ENCODE measurements around the gene LGALS9B. TPM values are rescaled to one million over a fixed set of nuclear protein-coding genes. Genes with fewer than 3 reads are reported as not detected.
"Not testable (repeated sequence)": the region's sequence is repeated elsewhere in the genome, so short reads cannot be mapped to it uniquely, and the experiment has no call there.

The LGALS9B gene
- total RNA-seq (2021; ENCODE audit: unreplicated experiment) = not detected
- not detected for polyA plus RNA-seq (2012; ENCODE audit: insufficient read length)
- Bru-seq, nascent RNA = not detected
- BruChase-seq, experiment 1, labeled RNA remaining after a 2-hour chase = not detected
- BruChase-seq, experiment 2, labeled RNA remaining after a 6-hour chase = not detected
- long read RNA-seq = 0 reads

DNA sequence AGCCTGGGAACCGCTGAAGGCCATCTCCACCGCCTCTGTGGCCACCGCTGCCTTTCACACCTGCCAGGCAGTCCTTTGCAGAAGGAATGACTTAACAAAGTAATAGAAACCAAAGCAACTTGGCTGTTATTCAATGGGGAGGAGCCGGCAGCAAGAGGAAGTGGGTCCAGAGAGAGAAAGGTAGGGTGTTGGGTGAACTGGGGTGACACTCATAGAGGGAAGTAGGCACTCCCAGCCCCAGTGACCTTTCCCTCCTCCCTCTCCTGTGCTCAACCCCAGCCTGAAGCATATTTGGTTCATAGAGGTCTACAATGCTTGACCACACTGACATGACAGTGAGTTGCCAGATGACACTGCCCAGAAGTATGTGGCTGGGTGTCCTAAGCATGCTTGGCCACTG, at the start of gene LGALS9B:
Gene LGALS9B, minus strand, starts transcription at position 93 of the 400 bp plus-strand sequence. Its CDS starts 69 bp downstream, at position 24.
- BruUV-seq (replicated peaks); H3K27me3 ChIP-seq (ENCODE audit: control insufficient read depth, insufficient read depth, low read length); intact Hi-C loops (cut with micrococcal nuclease; ENCODE audit: unreplicated experiment); POLR2A ChIA-PET; in situ Hi-C loops (cut with HindIII; ENCODE audit: low pct_unique_long_range_greater_than_20kb, low sequenced_read_pairs); DNase-seq (ENCODE audit: low read depth, low spot score); ATAC-seq; H3K36me3 ChIP-seq (ENCODE audit: control insufficient read depth, insufficient read depth, low read length); H3K4me1 ChIP-seq (ENCODE audit: control insufficient read depth, insufficient read depth, low read length); CTCF ChIA-PET; H3K27ac ChIP-seq (ENCODE audit: low read length); H3K4me3 ChIP-seq (ENCODE audit: low read depth in 2 of 2, low read length in 2 of 2); H3K9me3 ChIP-seq (ENCODE audit: control insufficient read depth, insufficient read depth, low read depth, low read length): not testable (repeated sequence)

- in situ Hi-C loops (cut with HindIII; ENCODE audit: low pct_unique_long_range_greater_than_20kb, low sequenced_read_pairs); H3K27ac ChIP-seq (ENCODE audit: low read length); H3K36me3 ChIP-seq (ENCODE audit: control insufficient read depth, insufficient read depth, low read length); CTCF ChIA-PET; DNase-seq (ENCODE audit: low read depth, low spot score); intact Hi-C loops (cut with micrococcal nuclease; ENCODE audit: unreplicated experiment); ATAC-seq; H3K27me3 ChIP-seq (ENCODE audit: control insufficient read depth, insufficient read depth, low read length); POLR2A ChIA-PET; H3K9me3 ChIP-seq (ENCODE audit: control insufficient read depth, insufficient read depth, low read depth, low read length); BruUV-seq (replicated peaks); H3K4me3 ChIP-seq (ENCODE audit: low read depth in 2 of 2, low read length in 2 of 2); H3K4me1 ChIP-seq (ENCODE audit: control insufficient read depth, insufficient read depth, low read length): not testable (repeated sequence)
Observed at GRCh38 chr17:20516986-20517385, 49.6 kb upstream of the LGALS9B start.

DNA sequence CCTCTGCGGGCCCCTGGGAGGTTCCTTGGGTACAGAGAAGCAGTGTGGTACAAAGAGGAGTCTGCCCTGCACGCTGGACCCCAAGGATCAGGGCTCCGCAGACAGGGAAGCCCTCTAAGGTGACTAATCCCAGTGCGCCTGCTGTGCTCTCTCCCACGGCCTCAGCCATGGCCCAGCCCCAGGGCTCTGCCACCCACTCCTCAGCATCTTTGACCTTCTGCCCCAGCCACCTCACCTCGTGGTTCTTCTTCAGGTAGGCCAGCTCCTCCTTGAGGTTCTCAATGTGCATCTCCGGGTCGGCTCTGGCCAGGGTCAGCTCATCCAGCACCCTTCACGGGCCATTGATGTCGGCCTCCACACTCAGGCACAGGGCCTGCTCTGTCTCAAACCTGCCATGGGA, 47.8 kb upstream of the LGALS9B start:
- H3K4me1 ChIP-seq (ENCODE audit: control insufficient read depth, insufficient read depth, low read length); CTCF ChIA-PET; BruUV-seq (replicated peaks); H3K4me3 ChIP-seq (ENCODE audit: low read depth in 2 of 2, low read length in 2 of 2); ATAC-seq; intact Hi-C loops (cut with micrococcal nuclease; ENCODE audit: unreplicated experiment); DNase-seq (ENCODE audit: low read depth, low spot score); H3K36me3 ChIP-seq (ENCODE audit: control insufficient read depth, insufficient read depth, low read length); H3K27ac ChIP-seq (ENCODE audit: low read length); H3K27me3 ChIP-seq (ENCODE audit: control insufficient read depth, insufficient read depth, low read length); H3K9me3 ChIP-seq (ENCODE audit: control insufficient read depth, insufficient read depth, low read depth, low read length); POLR2A ChIA-PET; in situ Hi-C loops (cut with HindIII; ENCODE audit: low pct_unique_long_range_greater_than_20kb, low sequenced_read_pairs): not testable (repeated sequence)

DNA sequence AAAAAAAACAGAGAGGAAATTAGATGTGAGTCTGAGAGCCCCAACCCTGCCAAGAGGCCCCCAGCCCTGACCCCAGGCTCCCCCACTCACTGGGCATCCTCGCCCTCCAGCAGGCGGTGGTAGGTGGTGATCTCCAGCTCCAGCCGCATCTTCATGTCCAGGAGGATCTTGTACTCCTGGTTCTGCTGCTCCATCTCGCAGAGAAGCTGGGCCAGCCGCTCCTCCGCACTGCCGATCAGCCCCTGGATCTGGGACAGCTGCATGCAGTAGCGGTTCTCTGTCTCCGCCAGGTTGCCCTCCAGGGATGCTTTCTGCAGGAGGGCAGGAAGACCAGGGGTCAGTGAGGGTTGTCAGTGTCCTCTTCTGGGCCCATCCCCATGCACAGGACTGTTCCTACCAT, 46.2 kb upstream of the LGALS9B start:
- BruUV-seq (replicated peaks); H3K9me3 ChIP-seq (ENCODE audit: control insufficient read depth, insufficient read depth, low read depth, low read length); H3K27me3 ChIP-seq (ENCODE audit: control insufficient read depth, insufficient read depth, low read length); DNase-seq (ENCODE audit: low read depth, low spot score); POLR2A ChIA-PET; CTCF ChIA-PET; H3K4me1 ChIP-seq (ENCODE audit: control insufficient read depth, insufficient read depth, low read length); intact Hi-C loops (cut with micrococcal nuclease; ENCODE audit: unreplicated experiment); ATAC-seq; H3K36me3 ChIP-seq (ENCODE audit: control insufficient read depth, insufficient read depth, low read length); H3K27ac ChIP-seq (ENCODE audit: low read length); in situ Hi-C loops (cut with HindIII; ENCODE audit: low pct_unique_long_range_greater_than_20kb, low sequenced_read_pairs); H3K4me3 ChIP-seq (ENCODE audit: low read depth in 2 of 2, low read length in 2 of 2): not testable (repeated sequence)

- H3K27me3 ChIP-seq (ENCODE audit: control insufficient read depth, insufficient read depth, low read length); CTCF ChIA-PET; H3K4me1 ChIP-seq (ENCODE audit: control insufficient read depth, insufficient read depth, low read length); H3K4me3 ChIP-seq (ENCODE audit: low read depth in 2 of 2, low read length in 2 of 2); H3K27ac ChIP-seq (ENCODE audit: low read length); intact Hi-C loops (cut with micrococcal nuclease; ENCODE audit: unreplicated experiment); POLR2A ChIA-PET; DNase-seq (ENCODE audit: low read depth, low spot score); H3K9me3 ChIP-seq (ENCODE audit: control insufficient read depth, insufficient read depth, low read depth, low read length); BruUV-seq (replicated peaks); ATAC-seq; in situ Hi-C loops (cut with HindIII; ENCODE audit: low pct_unique_long_range_greater_than_20kb, low sequenced_read_pairs); H3K36me3 ChIP-seq (ENCODE audit: control insufficient read depth, insufficient read depth, low read length): not testable (repeated sequence)
Observed at GRCh38 chr17:20512378-20512777, 45.0 kb upstream of the LGALS9B start.

DNA sequence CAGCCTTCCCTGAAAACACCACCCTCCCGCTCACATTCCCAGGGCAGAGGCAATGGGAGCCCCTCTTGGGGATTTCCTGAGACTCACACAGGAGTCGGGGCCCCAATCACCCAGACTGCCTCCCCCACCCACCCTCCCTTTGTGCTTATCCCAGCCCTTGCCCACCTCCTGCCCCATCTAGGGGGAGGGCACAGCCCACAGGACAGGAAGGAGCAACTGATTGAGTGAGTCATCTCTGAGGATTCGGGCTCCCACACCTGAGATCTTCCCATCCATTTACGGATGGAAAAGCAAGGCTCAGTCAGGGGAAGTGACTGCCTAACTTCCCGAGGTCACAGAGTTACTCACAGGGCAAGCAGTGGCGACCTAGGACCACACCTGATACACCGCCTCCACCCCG, 44.4 kb upstream of the LGALS9B start:
- H3K27ac ChIP-seq (ENCODE audit: low read length); BruUV-seq (replicated peaks); intact Hi-C loops (cut with micrococcal nuclease; ENCODE audit: unreplicated experiment); H3K36me3 ChIP-seq (ENCODE audit: control insufficient read depth, insufficient read depth, low read length); ATAC-seq; H3K27me3 ChIP-seq (ENCODE audit: control insufficient read depth, insufficient read depth, low read length); POLR2A ChIA-PET; in situ Hi-C loops (cut with HindIII; ENCODE audit: low pct_unique_long_range_greater_than_20kb, low sequenced_read_pairs); H3K9me3 ChIP-seq (ENCODE audit: control insufficient read depth, insufficient read depth, low read depth, low read length); H3K4me3 ChIP-seq (ENCODE audit: low read depth in 2 of 2, low read length in 2 of 2); H3K4me1 ChIP-seq (ENCODE audit: control insufficient read depth, insufficient read depth, low read length); CTCF ChIA-PET; DNase-seq (ENCODE audit: low read depth, low spot score): not testable (repeated sequence)

- BruUV-seq (replicated peaks); CTCF ChIA-PET: not testable (repeated sequence)
Observed at GRCh38 chr17:20505333-20505732, 38.0 kb upstream of the LGALS9B start.

More at GRCh38 chr17:20505333-20505732, 38.0 kb upstream of the LGALS9B start:
- intact Hi-C loops (cut with micrococcal nuclease; ENCODE audit: unreplicated experiment); H3K4me3 ChIP-seq (ENCODE audit: low read depth in 2 of 2, low read length in 2 of 2); H3K9me3 ChIP-seq (ENCODE audit: control insufficient read depth, insufficient read depth, low read depth, low read length); H3K36me3 ChIP-seq (ENCODE audit: control insufficient read depth, insufficient read depth, low read length); H3K27me3 ChIP-seq (ENCODE audit: control insufficient read depth, insufficient read depth, low read length); ATAC-seq; POLR2A ChIA-PET; H3K27ac ChIP-seq (ENCODE audit: low read length); DNase-seq (ENCODE audit: low read depth, low spot score); in situ Hi-C loops (cut with HindIII; ENCODE audit: low pct_unique_long_range_greater_than_20kb, low sequenced_read_pairs); H3K4me1 ChIP-seq (ENCODE audit: control insufficient read depth, insufficient read depth, low read length): not testable (repeated sequence)

Measured in Panc1 (cell line).